Measurements from ENCODE around the gene SSR2. TPM values are rescaled to one million over a fixed set of nuclear protein-coding genes. Genes with fewer than 3 reads are reported as not detected.

SSR2 gene
- total RNA-seq, 1 donor from 2014 or later, result 179 TPM

DNA sequence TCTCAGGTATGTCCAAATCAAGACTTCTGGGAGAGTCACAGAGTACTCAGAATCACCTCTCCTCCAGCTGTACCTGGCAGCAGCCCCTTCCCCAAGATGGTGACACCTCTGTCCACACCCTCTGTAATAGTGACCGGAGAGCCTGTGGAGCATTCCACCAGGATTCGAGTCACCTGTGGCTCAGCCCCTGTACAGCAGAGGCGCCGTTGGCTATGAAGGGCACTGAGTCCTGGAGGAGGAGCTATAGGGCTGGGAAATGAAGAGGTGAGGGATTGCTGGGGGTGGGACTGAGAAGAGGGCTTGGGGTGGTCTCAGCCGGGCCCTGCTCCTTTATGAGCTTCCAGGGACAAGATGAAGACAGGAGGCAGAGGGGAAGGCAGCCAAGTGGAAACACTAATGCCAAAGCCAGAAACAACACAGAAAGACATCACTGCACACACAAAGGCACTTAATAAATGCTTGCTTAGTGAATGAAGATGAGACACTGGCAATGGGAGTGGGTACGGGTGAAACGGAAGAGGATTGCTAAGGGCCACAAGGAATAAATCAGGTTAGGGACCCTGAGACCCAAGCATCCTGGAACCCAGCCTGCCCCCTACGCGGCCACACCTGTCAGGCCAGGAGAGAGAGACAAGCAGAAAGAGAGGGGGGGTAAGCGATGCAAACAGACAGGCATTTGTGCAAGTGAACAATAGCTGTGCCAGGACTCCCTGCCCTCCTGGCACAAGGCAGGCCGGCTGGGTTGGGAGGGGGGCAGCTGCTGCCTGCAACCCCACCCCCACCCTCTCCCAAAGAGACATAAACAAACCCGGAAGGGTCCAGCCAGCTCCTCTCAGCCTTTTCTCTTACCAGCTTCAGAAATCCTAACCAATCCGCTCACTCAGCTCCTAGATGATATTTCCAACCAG lies 46.3 kb downstream of the SSR2 start:
- no peak for DNase-seq (ENCODE audit: low spot score)

DNA sequence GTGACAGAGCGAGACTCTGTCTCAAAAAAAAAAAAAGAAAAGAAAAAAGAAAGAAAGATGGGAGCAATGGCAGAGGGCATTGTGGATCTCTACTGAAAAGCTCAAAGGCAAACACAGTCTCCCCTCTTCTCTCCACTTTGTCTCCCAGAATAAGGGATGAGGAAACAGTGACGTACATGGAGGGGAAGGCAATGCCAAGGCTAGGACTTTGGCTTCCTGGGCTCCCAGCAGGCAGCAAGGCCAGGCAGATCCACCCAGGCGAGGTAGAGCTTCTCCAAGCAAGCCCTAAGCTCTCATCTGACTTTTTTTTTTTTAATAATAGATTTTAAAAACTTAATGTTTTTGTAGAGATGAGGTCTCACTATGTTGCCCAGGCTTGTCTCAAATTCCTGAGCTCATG lies 47.0 kb downstream of the SSR2 start:
- DNase-seq (ENCODE audit: low spot score), result no peak

DNA sequence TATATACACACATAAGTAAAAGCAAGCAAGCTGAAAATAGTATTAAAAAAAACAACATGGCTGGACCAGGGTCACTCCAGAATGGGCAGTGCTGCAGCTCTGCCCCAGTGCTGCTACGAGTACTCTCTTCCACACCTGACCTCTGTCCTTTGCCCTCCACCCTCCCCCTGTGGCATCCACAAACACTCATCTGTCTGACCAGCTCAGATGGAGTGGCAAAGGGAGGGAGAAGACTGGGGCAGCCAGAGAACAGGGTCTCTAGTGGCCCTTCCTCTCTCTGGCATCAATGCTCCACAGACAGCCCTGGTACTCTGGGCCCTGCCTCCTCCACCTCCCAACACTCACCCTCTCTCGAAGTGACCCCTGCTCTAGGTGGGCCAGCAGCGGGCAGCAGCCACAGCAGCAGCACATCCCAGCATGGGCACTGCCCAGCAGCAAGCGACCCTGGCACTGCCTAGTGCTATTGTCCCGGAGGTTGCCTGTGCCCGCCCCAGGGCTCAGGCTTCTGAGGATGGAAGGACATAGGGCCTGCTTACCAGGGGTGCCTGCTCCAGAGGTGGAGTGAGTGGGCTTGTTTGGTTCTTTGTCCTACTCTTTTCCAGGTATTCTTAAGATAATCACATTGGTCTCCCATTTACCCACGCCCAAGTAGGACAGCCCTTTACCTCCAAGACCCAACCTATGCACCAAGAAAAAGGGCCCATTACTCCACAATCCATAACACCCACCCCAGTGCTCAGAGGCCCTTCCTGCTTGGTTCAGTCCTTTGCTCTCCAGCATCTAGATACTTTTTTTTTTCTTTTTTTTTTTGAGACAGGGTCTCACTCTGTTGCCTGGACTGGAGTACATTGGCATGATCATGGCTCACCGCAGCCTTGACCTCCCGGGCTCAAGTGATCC lies 48.6 kb downstream of the SSR2 start:
- DNase-seq (ENCODE audit: low spot score), result no peak

DNA sequence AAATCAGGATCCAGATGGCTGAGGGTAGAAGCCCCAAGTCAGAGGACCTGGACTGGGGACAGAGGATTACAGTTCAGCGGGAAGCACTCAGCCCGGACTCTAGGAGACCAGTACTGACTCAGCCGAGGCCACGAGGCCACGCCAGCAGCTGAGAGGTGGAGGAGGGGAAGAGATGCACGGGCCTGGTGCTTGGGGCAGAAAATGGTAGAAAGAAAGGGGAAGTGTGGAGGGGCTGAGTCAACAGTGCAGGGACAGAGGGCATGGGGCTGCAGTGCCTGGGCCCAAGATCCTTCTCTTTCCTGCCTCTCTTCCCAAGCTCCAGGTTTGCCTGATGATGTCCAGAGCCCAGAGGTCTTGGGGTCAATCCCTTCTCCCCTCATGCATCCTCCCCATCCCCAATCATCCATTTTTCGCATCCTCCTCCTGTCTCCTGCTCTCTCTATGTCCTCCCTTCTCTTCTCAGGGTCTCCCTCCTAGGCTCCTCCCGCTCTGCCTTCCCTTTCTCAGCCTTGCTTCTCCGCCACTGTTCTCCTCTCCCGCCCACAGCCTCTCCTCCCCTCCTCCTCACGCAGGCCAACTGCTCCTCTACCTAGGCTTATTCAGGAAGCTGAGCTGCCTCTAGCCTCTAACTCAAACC lies 50.1 kb downstream of the SSR2 start:
- no peak for DNase-seq (ENCODE audit: low spot score)

DNA sequence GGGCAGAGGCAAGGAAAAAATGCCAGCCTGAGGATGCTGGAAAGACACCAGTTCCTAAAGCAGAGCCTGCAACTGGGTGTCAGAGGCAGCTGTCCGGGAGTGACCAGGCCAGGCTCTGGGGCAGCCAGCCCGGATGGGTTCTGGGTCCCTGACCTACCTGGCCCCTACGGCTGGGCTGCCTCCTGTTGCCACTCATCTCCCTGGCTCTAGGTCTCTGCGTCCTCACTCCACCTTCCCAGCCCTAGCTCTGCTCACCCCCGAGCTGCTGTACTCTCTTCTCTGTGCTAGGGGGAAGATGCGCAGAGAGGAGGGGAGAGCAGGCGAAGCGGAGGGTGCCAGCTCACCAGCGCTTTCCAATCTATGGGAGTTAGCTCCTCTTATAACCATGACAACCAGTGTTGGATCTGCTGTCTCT lies 51.4 kb downstream of the SSR2 start:
- no peak for DNase-seq (ENCODE audit: low spot score)

DNA sequence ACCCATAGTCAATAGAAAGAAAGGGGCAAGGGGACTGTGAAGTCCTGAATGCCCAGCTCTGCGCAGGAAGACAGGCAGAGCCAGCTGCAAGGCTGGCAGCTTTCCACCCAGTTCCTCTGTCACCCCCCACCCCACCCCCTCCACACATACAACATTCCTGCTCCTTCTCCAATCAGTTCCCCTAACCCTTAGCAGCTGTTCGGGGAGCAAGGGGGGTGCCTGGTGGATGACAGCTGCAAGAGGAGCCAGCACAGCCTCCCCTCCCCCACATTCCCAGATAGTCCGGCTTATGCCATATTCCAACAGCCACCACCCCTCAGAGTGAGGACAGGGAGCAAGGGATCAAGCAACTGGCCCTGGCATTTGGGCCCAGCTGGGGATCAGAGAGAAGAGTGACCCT lies 52.1 kb downstream of the SSR2 start:
- no peak for DNase-seq (ENCODE audit: low spot score)

DNA sequence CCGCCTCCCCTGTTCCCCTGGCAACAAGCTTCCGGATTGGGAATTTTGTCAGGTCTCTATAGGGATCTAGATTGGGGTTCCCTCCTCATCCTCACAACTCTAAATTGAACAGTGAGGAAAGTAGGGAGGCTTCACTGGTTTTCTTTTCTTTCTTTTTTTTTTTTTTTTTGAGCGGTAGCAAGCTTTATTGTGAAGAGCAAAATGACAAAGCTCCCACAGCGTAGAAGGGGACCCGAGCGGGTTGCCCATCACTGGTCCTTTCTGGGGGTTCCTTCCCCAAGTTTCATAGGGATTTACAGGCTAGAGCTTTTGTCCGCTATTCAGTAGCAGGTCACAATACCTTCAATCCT lies 52.7 kb downstream of the SSR2 start:
- no peak for DNase-seq (ENCODE audit: low spot score)

DNA sequence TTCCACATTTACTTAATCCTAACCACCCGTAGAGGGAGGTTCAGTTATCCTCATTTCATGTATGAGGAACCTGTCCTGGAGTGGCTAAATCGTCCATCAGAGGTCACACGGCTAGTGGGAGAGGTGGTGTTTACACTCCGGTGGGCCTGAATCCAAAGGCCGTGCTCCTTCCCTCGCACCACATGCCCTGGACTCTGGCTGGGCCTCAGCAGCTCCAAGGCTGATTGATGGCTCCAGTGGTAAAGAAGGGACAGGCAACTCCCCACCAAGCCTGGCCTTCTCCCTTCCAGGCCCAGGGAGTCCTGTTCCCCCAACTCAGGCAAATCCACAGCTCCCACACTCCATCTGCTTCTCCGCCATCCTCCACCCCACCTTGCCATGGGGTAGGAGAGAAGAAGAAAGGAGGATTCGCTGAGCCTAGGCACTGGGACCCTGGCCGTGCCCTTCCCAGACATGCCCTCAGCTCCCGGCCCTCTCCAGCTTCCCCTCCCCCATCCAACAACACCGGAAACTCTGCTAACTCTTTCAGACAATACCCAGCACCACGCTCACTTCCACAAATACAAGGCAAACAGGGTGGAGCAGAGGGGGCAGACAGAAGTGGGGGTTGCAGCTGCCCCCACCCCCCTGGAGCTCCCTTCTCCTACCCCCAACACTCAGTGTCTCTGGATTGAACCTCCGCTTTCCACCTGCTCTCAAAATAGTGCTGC lies 53.3 kb downstream of the SSR2 start:
- DNase-seq (ENCODE audit: low spot score), result no peak

DNA sequence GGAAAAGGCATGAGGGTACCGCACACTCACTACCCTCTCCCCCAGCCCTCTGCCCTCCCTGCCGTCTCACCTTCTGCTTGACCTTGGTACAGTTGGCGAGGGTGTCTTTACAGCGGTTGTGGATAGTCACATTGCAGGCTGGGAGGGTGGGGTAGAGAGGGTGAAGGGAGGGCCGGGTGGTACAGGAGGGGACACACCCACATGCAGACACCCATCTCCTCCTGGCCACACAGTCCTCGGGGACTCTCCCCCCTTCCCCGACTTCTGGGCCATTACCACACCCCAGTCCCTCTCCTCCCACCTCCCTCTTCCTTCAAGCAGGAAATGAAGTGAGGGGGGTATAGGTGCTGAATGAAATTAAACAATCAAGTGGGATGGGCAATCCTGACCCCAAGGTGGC lies 54.0 kb downstream of the SSR2 start:
- DNase-seq (ENCODE audit: low spot score), result no peak

DNA sequence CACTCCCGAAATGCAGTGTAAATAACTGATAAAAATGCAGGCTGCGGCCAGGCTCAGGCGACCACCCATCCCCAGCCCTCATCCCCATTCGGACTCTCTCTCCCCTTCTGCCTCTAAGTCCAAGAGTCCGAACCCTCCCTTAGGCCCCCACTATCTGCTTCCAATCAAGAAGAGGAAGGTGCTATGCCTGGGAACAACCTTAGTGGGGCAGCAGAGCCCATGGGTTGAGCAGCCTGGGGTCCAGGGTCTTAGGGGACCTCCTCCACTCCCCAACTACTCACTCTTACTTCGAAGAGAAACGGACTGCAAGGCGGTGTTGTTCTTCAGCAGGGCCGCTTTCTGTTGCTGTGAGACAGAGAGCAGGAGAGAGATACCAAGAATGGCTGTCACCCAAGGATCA lies 54.6 kb downstream of the SSR2 start:
- DNase-seq (ENCODE audit: low spot score), result no peak

DNA sequence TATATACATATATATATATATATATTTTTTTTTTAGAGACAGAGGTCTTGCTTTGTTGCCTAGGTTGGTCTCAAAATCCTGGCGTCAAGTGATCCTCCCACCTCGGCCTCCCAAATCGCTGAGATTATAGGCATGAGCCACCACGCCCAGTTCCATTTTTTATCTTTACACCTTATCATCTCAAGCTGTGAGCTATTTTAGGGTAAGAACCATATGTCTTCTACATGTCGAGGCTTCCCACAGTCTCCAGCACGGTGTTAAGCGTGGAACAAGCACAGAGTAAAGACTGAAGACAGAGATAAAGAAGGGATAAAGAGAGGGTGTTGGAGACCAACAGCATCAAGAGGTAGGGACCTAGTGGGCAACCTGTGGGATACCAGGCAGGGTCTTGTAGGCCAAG lies 56.6 kb downstream of the SSR2 start:
- no peak for DNase-seq (ENCODE audit: low spot score)

DNA sequence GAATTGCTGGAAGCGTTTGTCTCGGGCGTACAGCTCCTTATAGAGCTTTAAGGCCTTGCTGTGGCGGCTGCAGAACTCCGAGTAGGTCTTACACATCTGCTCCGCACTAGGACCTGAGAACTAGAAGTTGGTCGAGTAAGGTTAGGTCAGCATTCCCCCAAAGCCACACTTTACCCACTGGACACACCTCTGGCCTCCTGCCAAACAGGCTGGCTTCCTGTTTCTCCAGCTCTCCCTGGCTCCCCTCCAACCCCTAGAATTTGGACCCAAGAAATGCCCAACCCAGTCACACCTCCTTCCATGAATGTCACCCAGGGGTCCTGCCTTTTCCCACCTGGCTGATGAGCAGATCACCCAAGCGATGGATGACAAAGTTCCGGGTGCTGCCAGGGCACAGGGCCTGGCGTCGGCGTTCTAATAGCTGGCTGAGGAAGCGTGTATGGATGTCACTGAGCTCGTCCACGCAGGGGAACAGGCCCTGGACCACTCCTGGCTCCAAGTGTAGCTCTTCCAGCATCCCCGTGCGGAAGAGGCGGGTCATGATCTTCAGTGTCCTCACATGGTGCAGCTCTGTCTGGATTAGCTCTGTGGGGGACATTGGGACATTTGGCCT lies 58.0 kb downstream of the SSR2 start:
- no peak for DNase-seq (ENCODE audit: low spot score)

DNA sequence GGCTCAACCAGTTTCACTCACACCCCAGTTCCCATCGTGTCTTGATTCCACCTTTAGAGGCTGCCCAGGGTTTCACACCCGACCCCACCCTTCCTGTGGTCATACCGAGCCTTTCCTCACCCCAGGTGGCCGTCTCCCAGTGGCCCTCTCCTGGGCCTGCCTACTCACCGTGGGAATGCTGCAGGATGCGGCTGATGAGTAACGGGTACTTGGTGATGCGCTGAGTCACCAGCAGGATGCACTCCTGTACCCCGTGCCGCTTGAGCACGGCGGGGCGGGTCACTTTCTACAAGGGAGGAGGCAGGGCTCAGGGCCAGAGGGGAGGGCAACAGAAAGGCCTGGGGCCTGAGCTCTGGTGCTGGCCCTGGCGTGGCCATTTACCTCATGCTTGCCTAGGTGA lies 58.8 kb downstream of the SSR2 start:
- no peak for DNase-seq (ENCODE audit: low spot score)

DNA sequence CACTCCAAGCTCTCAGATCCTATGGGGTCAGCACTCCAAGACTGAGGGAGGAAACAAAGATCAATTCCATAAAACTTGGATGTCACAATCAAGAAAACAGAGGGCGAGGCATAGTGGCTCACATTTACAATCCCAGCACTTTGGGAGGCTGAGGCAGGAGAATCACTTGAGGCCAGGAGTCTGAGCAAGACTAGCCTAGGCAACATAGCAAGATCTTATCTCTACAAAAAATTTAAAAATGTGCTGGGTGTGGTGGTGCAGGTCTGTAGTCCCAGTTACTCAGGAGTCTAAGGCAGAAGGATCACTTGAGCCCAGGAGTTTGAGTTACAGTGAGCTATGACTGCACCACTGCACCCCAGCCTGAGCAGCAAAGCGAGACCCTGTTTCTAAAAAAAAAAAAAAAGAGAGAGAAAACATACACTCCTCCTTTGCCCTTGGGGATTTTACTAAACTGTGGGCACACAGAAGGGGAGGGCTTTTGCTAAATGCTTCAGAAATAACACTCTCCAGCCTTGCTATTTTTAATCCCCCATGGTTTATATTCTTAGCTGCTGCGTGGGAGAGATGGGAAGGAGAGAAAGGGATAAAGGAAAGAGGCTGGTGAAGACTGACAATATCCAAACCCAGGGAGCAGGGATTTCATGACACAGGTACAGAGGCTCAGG lies 60.5 kb downstream of the SSR2 start:
- no peak for DNase-seq (ENCODE audit: low spot score)

Other genes starting within 250 kb of the SSR2 start
- gene GON4L, start 163.7 kb downstream of the SSR2 start, total RNA-seq, result 53.0 TPM
- 6.1 TPM for gene SYT11, start 161.4 kb downstream of the SSR2 start, total RNA-seq
- 31.8 TPM for gene RIT1, start 109.6 kb downstream of the SSR2 start, total RNA-seq
- 30.7 TPM for gene KHDC4, start 86.5 kb downstream of the SSR2 start, total RNA-seq
- gene RXFP4, start 79.3 kb downstream of the SSR2 start, total RNA-seq, result not detected
- 150 TPM for gene ARHGEF2, start 42.4 kb downstream of the SSR2 start, total RNA-seq
- 30.0 TPM for gene UBQLN4, start 32.8 kb upstream of the SSR2 start, total RNA-seq
- gene LAMTOR2, start 33.8 kb upstream of the SSR2 start, total RNA-seq, result 65.5 TPM
- gene RAB25, start 40.2 kb upstream of the SSR2 start, total RNA-seq, result not detected
- 0.58 TPM for gene MEX3A, start 61.5 kb upstream of the SSR2 start, total RNA-seq
- gene LMNA, start 93.8 kb upstream of the SSR2 start, total RNA-seq, result 901 TPM
- 31.9 TPM for gene SEMA4A, start 132.6 kb upstream of the SSR2 start, total RNA-seq
- gene SLC25A44, start 173.2 kb upstream of the SSR2 start, total RNA-seq, result 34.3 TPM
- 46.4 TPM for gene PMF1, start 192.1 kb upstream of the SSR2 start, total RNA-seq
- gene BGLAP, start 221.2 kb upstream of the SSR2 start, total RNA-seq, result not detected
- 1.4 TPM for gene PAQR6, start 227.1 kb upstream of the SSR2 start, total RNA-seq

All from mesenteric fat pad (tissue), 1 donor.